ENCODE results near the gene RNF123. TPM values are rescaled to one million over a fixed set of nuclear protein-coding genes. Genes with fewer than 3 reads are reported as not detected.
"Not testable (repeated sequence)": the region's sequence is repeated elsewhere in the genome, so short reads cannot be mapped to it uniquely, and the experiment has no call there.

Gene RNF123
- total and polyA plus RNA-seq, 5 experiments from 2014 or later, result 8.8 to 70.0 (median 20.4) TPM

DNA sequence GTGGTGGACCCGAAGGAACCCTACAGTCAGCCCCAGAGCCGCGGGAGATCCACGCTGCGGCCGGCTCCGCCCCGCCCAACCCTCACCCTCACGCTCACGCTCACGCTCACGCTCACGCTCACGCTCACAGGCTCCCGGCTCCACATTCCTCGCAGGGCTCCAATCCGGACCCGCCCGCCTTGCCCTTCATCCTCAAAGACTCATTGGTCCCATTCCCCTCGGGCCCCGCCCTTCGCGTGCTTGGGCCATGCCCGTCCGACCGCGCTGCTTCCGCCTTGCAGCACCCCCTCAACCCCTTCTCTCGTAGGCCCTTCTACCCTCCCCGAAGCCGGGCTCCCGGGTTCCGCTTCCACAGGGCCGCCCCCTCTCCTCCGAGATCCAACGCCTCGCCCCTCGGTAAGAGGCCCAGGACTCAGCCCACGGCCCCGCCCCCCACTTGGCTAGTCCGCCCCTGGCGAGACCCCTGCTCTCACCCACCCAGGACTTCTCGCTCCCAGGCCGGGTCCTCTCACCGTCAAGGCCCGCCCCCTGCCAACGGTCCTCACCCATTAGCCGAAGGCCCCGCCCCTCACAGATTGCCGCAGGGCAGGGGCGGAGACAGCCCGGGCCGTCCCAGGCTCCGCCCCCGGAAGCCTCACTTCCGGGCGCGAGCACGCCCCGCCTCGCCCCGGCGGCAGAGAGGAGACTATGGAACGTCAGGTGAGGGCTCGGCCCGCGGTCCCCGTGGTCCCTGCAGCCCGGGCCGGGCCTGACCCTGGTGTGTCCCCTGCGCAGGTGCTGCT is 15.5 kb upstream of the RNF123 start, which contains the start of gene APEH:
TSS of gene APEH (plus strand) at position 637 of the 782 bp plus-strand sequence. CDS start at position 688, 51 bp downstream.
- Mint-ChIP-seq H3K9me3 (no peaks in the 10 kb centered on the region), H3K4me3 (peak within 1 kb of the TSS; percentile 91 to 98 (median 96)), H3K4me1 (peaks cover 17 to 51% (median 43%) of the 10 kb centered on the region in 4 donors), H3K27me3 (no peaks in the 10 kb centered on the region), H3K27ac (peak within 1 kb of the TSS; percentile 92 to 99 (median 98)), H3K36me3 (peaks cover 0 to 22% (median 0%) of the 10 kb centered on the region in 3 donors)
- POLR2A ChIA-PET, result interaction anchor here (0.8 to 1.4 kb wide), 9 partner anchors 16 to 204 kb away, joined by 3 to 24 read pairs (median 3); partner anchors contain the start of genes AMIGO3, BSN, DAG1 and IP6K1
- DNase-seq (peak; percentile 94 to 99 (median 97)), ATAC-seq (peak; percentile 83 to 85)

DNA sequence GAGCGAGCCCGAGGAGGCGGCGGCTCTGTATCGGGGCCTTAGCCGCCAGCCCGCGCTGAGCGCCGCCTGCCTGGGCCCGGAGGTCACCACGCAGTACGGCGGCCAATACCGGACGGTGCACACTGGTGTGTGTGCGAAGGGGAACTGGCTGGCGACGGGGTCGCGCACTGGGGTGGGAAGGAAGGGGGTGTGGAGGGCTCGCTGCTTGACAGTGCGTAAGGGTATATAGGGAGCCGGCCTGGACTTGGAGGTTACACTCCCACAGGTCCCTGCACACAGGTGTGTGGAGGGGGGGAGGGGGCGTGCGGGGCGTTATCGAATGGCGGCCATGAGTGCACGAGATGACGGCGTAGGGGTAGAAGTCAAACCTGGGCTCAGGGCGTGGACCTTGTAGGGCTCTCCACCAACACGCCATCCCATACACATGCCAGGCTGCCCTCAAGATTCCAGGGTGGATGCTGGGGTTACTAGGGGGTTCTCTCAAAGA is 14.8 kb upstream of the RNF123 start:
- Mint-ChIP-seq H3K4me1 (peaks cover 17 to 51% (median 43%) of the 10 kb centered on the region in 4 donors), H3K27me3 (no peaks in the 10 kb centered on the region), H3K27ac (peak overlapping the region; percentile 37 to 98 (median 94)), H3K9me3 (no peaks in the 10 kb centered on the region), H3K36me3 (peaks cover 0 to 22% (median 0%) of the 10 kb centered on the region in 3 donors), H3K4me3 (peak overlapping the region; percentile 91 to 98 (median 96))
- ATAC-seq (peak; percentile 2 to 19), DNase-seq (peak in 1 of 10 donors; percentile 12)
- POLR2A ChIA-PET, result interaction anchor here (0.9 to 1.3 kb wide), 4 partner anchors 15 to 134 kb away, joined by 3 to 4 read pairs (median 4); partner anchors contain the start of genes GMPPB, IP6K1 and RNF123

DNA sequence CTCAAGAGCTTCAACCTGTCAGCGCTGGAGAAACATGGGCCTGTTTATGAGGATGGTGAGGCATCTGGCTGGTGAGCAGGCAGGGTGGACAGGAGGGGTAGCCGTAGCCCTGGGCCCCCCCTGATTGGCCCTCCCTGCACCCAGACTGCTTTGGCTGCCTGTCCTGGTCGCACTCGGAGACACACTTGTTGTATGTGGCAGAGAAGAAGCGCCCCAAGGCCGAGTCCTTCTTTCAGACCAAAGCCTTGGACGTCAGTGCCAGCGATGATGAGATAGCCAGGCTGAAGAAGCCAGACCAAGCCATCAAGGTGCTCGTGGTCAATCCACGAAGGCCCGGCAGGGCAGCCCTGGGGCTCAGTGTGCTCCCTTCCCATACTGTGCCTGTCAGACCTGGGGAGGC is 13.4 kb upstream of the RNF123 start:
- POLR2A ChIA-PET, result interaction anchor here (0.9 to 2.2 kb wide), 5 partner anchors 14 to 136 kb away, joined by 3 to 7 read pairs (median 4); partner anchors contain the start of genes GMPPB and RNF123
- Mint-ChIP-seq H3K4me3 (peak overlapping the region in 7 of 10 donors; percentile 46 to 97 (median 96)), H3K36me3 (peaks cover 0 to 36% (median 0%) of the 10 kb centered on the region in 3 donors), H3K9me3 (no peaks in the 10 kb centered on the region), H3K27me3 (no peaks in the 10 kb centered on the region), H3K27ac (peak overlapping the region in 3 of 10 donors; percentile 41 to 79 (median 59)), H3K4me1 (peaks cover 23 to 55% (median 48%) of the 10 kb centered on the region in 4 donors)
- DNase-seq, result no peak
- ATAC-seq, result no peak

DNA sequence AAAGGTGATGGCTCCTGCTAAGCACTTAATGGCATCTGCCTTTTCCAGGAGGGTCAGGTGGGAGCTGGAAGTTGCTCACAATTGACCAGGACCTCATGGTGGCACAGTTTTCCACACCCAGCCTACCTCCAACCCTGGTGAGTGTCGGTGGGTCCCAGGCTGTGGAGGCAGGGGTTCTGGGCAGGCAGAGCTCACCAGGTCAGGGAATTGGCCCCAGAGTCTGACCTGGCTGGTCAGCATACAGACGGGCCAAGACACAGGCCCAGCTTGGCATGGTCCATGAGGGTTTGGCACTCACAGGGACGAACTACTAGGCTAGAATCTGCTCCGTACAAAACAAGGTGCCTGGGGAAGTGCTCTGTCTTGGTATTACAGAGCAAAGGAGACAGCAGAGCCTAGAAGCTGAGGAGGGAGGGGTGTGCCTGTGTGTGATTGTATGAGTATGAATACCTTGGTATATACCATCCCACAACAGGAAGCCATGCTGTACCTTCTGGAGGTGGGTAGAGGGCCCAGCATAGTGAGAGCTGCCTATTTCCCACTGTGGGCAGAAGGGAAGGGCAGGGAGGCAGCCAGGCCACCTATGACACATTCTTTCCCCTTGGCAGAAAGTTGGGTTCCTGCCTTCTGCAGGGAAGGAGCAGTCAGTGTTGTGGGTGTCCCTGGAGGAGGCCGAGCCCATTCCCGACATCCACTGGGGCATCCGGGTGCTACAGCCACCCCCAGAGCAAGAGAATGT is 8.7 kb upstream of the RNF123 start:
- POLR2A ChIA-PET, result no interaction called here

DNA sequence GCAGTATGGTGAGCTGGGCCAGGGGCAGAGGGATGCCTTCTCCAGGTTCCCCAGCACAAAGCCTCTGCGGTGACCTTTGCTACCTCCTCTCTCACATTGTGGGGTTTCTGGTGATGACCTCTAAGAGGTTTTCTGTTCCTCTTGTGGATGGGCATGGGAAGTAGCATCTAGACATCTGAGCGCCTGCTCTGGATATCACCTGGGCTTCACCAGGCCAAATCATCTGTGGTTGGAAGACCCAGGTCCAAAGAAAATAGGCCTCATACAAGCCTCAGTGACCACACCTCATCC is 8.2 kb upstream of the RNF123 start:
- Mint-ChIP-seq H3K36me3 (peaks cover 0 to 37% (median 3%) of the 10 kb centered on the region in 3 donors), H3K9me3 (no peaks in the 10 kb centered on the region), H3K27ac (no peak overlapping the region), H3K4me3 (no peak overlapping the region), H3K4me1 (peaks cover 7 to 27% (median 13%) of the 10 kb centered on the region in 4 donors), H3K27me3 (no peaks in the 10 kb centered on the region)
- POLR2A ChIA-PET, result no interaction called here
- ATAC-seq, result no peak
- DNase-seq, result no peak

More for the DNA sequence above, 8.7 kb upstream of the RNF123 start:
- peaks cover 10 to 31% (median 18%) of the 10 kb centered on the region in 4 donors for H3K4me1 Mint-ChIP-seq
- H3K27me3 Mint-ChIP-seq, result no peaks in the 10 kb centered on the region
- no peak for DNase-seq
- H3K36me3 Mint-ChIP-seq, result peaks cover 0 to 42% (median 3%) of the 10 kb centered on the region in 3 donors
- H3K4me3 Mint-ChIP-seq, result no peak overlapping the region
- peak overlapping the region in 2 of 10 donors; percentile 22 to 65 for H3K27ac Mint-ChIP-seq
- no peaks in the 10 kb centered on the region for H3K9me3 Mint-ChIP-seq
- ATAC-seq, result no peak

DNA sequence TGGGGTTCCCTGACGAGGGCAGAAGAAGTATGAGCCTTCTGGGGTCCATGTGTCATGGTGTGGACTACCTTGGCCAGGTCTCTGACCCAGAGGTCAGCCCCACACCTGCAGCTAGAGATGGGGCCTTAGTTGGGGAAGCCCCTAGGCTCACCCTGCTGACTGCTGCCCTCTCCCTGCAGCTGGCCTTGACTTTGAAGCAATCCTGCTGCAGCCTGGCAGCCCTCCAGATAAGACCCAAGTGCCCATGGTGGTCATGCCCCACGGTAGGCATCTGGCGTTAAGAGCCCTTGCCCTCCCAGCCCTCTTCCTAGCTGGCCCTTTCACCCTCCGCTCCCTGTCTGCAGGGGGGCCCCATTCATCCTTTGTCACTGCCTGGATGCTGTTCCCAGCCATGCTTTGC is 7.8 kb upstream of the RNF123 start:
- POLR2A ChIA-PET, result interaction anchor here (0.6 kb wide), 1 partner anchor 10 kb away, joined by 7 read pairs; no protein-coding TSS in a partner anchor
- Mint-ChIP-seq H3K9me3 (no peaks in the 10 kb centered on the region), H3K4me1 (peaks cover 7 to 25% (median 11%) of the 10 kb centered on the region in 4 donors), H3K36me3 (peaks cover 0 to 36% (median 3%) of the 10 kb centered on the region in 3 donors), H3K27me3 (no peaks in the 10 kb centered on the region), H3K4me3 (no peak overlapping the region), H3K27ac (no peak overlapping the region)
- DNase-seq, result no peak
- ATAC-seq, result no peak

DNA sequence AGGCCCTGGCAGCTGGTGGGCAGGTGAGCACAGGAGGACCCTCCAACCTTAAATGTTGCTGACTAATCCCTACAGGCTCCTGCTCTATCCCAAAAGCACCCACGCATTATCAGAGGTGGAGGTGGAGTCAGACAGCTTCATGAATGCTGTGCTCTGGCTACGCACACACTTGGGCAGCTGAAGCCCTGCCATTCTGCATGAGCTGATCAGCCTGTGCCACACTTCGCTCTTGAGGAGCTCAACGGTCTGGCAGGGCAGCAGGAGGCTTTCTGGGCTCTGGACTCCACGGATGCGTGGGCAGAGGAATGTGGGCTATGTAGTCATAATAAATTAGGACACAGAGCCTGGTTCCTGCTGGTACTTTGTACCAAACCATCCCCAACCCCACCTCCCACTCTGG is 6.2 kb upstream of the RNF123 start:
- peaks cover 7 to 20% (median 13%) of the 10 kb centered on the region in 4 donors for H3K4me1 Mint-ChIP-seq
- no peak overlapping the region for H3K4me3 Mint-ChIP-seq
- peaks cover 0 to 29% (median 3%) of the 10 kb centered on the region in 3 donors for H3K36me3 Mint-ChIP-seq
- ATAC-seq (no peak), DNase-seq (no peak)
- H3K27ac Mint-ChIP-seq, result no peak overlapping the region
- H3K27me3 Mint-ChIP-seq, result no peaks in the 10 kb centered on the region
- POLR2A ChIA-PET, result no interaction called here
- no peaks in the 10 kb centered on the region for H3K9me3 Mint-ChIP-seq

DNA sequence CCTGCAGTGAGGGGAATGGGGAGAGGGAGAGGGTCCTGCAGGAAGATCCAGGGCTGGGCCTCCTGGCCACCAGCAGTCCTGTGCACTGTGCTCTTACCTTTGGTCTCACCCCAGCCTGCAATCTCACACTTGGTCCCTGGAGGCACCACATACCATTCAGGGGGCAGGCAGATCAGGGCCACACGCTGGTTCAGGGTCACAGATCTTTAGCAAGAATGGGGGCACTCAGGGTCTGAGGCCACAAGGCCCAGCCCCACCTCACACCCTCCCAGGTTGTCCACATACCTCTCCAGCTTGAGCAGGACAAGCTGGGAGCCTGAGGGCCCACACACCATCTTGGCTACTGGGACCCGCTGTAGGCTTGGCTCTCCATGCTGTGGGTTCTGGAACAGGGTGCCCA is 4.9 kb upstream of the RNF123 start:
- DNase-seq, H3K27me3 Mint-ChIP-seq, ATAC-seq, H3K9me3 Mint-ChIP-seq, POLR2A ChIA-PET, H3K27ac Mint-ChIP-seq: not testable (repeated sequence)
- Mint-ChIP-seq H3K4me3 (peak overlapping the region in 2 of 10 donors; percentile 26 to 28), H3K4me1 (peaks cover 9 to 29% (median 23%) of the 10 kb centered on the region in 4 donors), H3K36me3 (peaks cover 0 to 22% (median 5%) of the 10 kb centered on the region in 3 donors)

DNA sequence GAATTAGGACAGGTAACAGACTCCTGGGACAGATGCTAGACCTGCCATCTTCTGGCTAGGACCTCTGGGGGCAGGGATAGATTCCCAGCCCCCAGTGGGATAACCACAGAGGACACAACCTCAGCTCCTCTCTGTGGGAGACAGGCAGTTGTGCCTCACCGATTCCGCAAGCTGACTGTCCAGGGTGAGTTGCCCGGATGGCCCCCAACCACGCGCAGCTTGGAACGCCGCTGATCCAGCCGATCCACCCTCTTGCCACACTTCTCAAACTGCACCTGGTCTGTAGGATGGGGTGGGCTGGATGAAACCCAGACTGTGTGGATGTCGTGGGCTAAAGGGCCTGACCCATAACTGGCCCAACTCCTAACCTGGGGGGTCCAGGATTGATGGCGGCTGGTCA is 4.3 kb upstream of the RNF123 start:
- H3K27me3 Mint-ChIP-seq, POLR2A ChIA-PET: not testable (repeated sequence)
- H3K4me1 Mint-ChIP-seq, result peaks cover 8 to 29% (median 25%) of the 10 kb centered on the region in 4 donors

DNA sequence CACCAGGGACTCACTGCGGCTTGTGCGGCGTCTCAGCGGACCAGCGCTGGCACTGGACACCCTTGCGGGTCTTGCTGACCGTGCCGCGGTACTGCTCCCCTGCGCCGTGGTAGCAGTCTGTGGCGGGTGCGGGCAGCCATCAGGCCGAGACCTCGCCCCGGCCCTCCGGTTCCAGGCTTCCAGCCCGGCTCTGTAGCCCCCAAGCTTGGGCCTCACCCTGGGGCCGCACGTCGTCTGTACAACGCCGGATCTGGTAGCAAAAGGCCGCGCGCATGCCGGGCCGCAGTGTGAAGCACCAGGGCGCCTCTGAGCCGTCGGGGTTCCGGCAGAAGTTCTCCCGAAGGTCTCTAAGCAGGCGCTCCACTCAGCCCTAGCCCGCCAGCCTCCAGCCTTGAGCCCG is 3.5 kb upstream of the RNF123 start:
- peak overlapping the region in 5 of 10 donors; percentile 19 to 98 (median 75) for H3K4me3 Mint-ChIP-seq
- H3K27ac Mint-ChIP-seq, H3K36me3 Mint-ChIP-seq, DNase-seq, POLR2A ChIA-PET, H3K9me3 Mint-ChIP-seq, H3K27me3 Mint-ChIP-seq: not testable (repeated sequence)
- peak; percentile 0 to 6 for ATAC-seq
- H3K4me1 Mint-ChIP-seq, result peaks cover 9 to 36% (median 31%) of the 10 kb centered on the region in 4 donors

More for the DNA sequence above, 4.3 kb upstream of the RNF123 start:
- H3K9me3 Mint-ChIP-seq, ATAC-seq, DNase-seq: not testable (repeated sequence)
- peak overlapping the region in 1 of 10 donors; percentile 59 for H3K27ac Mint-ChIP-seq
- peak overlapping the region in 7 of 10 donors; percentile 20 to 61 (median 28) for H3K4me3 Mint-ChIP-seq
- peaks cover 0 to 17% (median 5%) of the 10 kb centered on the region in 3 donors for H3K36me3 Mint-ChIP-seq

DNA sequence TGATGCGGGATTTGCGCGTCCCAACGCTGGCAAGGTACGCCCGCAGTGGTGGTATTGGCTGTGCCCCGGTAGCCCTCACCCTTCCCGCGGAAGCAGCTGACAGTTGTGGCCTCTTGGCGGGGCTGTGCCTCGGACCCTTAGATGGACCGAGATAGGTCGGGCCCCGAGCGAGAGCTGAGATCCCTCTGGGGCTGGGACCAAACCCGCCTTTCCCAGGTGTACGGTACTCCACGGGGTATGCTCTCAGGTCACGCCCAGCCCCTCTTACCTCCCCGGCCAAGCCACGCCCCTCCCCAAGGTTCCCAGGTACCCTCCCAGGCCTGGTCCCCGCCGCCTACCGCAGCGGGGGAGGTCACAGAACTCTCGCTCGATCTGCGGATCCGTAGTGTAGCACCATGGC is 3.0 kb upstream of the RNF123 start:
- POLR2A ChIA-PET, H3K27me3 Mint-ChIP-seq, H3K9me3 Mint-ChIP-seq, H3K36me3 Mint-ChIP-seq: not testable (repeated sequence)
- Mint-ChIP-seq H3K4me1 (peaks cover 12 to 41% (median 36%) of the 10 kb centered on the region in 4 donors), H3K4me3 (peak overlapping the region; percentile 54 to 98 (median 74)), H3K27ac (peak overlapping the region in 3 of 10 donors; percentile 20 to 48 (median 33))
- peak; percentile 48 to 51 for ATAC-seq
- peak in 7 of 10 donors; percentile 19 to 52 (median 37) for DNase-seq

DNA sequence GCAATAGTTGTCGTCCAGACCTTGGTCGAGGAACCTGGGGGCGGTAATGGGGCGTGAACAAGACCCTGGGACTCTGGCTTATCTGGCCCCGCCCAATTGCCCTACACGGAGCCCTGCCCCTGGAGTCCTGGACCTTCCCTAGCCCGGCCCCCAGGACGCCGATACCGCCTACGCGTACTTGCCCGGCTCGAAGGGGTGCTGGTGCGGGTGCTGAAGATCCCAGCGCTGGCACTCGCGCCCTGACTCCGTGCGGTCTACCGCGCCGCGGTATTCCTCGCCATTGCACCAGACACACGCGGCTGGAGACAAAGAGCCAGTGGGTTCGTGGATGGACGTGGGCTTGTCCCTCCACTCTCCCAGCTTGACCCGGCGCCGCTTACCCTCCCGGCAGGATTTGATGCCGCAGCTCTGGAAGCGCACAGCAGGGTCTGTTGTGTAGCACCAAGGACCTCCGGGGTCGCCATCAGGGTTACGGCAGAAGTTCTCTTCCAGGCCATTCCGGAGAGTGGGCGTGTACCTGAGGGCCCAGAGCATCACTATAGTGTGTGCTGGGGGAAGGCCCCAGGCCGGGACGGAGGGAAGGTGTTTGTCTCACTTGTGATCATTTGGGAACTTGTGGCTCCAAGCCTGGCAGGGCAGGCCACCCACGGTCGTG is 2.5 kb upstream of the RNF123 start:
- peak overlapping the region; percentile 29 to 98 (median 66) for H3K4me3 Mint-ChIP-seq
- H3K9me3 Mint-ChIP-seq, POLR2A ChIA-PET, H3K27me3 Mint-ChIP-seq, H3K36me3 Mint-ChIP-seq: not testable (repeated sequence)
- peaks cover 12 to 44% (median 39%) of the 10 kb centered on the region in 4 donors for H3K4me1 Mint-ChIP-seq
- peak in 7 of 10 donors; percentile 10 to 54 (median 28) for DNase-seq
- peak; percentile 29 to 39 for ATAC-seq
- peak overlapping the region in 1 of 10 donors; percentile 85 for H3K27ac Mint-ChIP-seq

Data from naive thymus-derived CD8-positive, alpha-beta T cell (primary cell).